HCT116 (cell line): ENCODE measurements around the gene SFXN2.

Experiments used
- CEBPB ChIP-seq: IDR thresholded peaks from 2 replicates; pipeline ENCODE4 v1.6.1; 2012; ENCODE audit warnings: low read depth
- EZH2 ChIP-seq: fragments of 200-600 bp; sonication (generic); IDR thresholded peaks from 2 replicates; pipeline ENCODE4 v1.6.1; 2017; ENCODE audit warnings: antibody characterized with exemption, mixed run types
- EZH2phosphoT487 ChIP-seq: fragments of 200-600 bp; IDR thresholded peaks from 2 replicates; pipeline ENCODE4 v1.6.1; 2018; ENCODE audit warnings: antibody characterized with exemption, borderline replicate concordance
- POLR2A ChIP-seq: IDR thresholded peaks from 2 replicates; pipeline ENCODE4 v1.7.0; 2011; ENCODE audit warnings: borderline replicate concordance; ENCODE audit not compliant: insufficient read depth, insufficient read length; ENCODE audit errors: extremely low read depth
- ZNF274 ChIP-seq: fragments of 200-500 bp; sonication (Bioruptor generic); IDR thresholded peaks from 2 replicates; pipeline ENCODE4 v1.6.1; 2014; ENCODE audit warnings: mild to moderate bottlenecking, low read depth, low read length, inconsistent platforms
- TF ChIP-seq, protein P1 (sequence below), 3 experiments: fragments of 200-600 bp in 1 of 3; sonication (generic) in 1 of 3; IDR thresholded peaks in 2 of 3; conservative IDR thresholded peaks in 1 of 3; 2 replicates each; pipeline ENCODE4 v1.5.1; 2012 to 2017; ENCODE audit warnings: low read depth in 2 of 3, low read length in 2 of 3, antibody characterized with exemption in 1 of 3, borderline replicate concordance in 1 of 3, control low read depth in 1 of 3, mild to moderate bottlenecking in 1 of 3, mixed read lengths in 1 of 3, mixed run types in 1 of 3, moderate library complexity in 1 of 3; ENCODE audit not compliant: insufficient read depth in 1 of 3

GRCh38 chr10:102712843-102713538, 1.4 kb upstream of the SFXN2 start:
- TF ChIP-seq, protein P1, sequence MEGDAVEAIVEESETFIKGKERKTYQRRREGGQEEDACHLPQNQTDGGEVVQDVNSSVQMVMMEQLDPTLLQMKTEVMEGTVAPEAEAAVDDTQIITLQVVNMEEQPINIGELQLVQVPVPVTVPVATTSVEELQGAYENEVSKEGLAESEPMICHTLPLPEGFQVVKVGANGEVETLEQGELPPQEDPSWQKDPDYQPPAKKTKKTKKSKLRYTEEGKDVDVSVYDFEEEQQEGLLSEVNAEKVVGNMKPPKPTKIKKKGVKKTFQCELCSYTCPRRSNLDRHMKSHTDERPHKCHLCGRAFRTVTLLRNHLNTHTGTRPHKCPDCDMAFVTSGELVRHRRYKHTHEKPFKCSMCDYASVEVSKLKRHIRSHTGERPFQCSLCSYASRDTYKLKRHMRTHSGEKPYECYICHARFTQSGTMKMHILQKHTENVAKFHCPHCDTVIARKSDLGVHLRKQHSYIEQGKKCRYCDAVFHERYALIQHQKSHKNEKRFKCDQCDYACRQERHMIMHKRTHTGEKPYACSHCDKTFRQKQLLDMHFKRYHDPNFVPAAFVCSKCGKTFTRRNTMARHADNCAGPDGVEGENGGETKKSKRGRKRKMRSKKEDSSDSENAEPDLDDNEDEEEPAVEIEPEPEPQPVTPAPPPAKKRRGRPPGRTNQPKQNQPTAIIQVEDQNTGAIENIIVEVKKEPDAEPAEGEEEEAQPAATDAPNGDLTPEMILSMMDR (IDR thresholded peaks at IDR 0.05 in 2 of 3, conservative IDR thresholded peaks at IDR 0.05 in 1 of 3; ENCODE audit: borderline replicate concordance in 1 of 3, insufficient read depth in 1 of 3, low read depth in 2 of 3, low read length in 2 of 3): no peak
- TF ChIP-seq POLR2A (no peak), ZNF274 (no peak), EZH2 (no peak), EZH2phosphoT487 (no peak), CEBPB (no peak)
